Measurements from ENCODE around the gene WDR73. TPM values are rescaled to one million over a fixed set of nuclear protein-coding genes. Genes with fewer than 3 reads are reported as not detected.
A peak's percentile ranks its signal among the peaks of the same experiment; 100 is the strongest.

WDR73 gene
- total RNA-seq, 1 donor from 2014 or later = 46.8 TPM

- Histone ChIP-seq H3K4me2 (peak overlapping the region; percentile 66), H2AFZ (replicated peaks) (peak overlapping the region; percentile 60), H3K36me3 (no peaks in the 10 kb centered on the region), H3K27me3 (peaks cover 52% of the 10 kb centered on the region), H3K79me2 (ENCODE audit: low read depth) (peaks cover 5% of the 10 kb centered on the region), H3F3A (ENCODE audit: low read depth) (peaks cover 3% of the 10 kb centered on the region), H3K27ac (no peak overlapping the region), H3K4me1 (peaks cover 5% of the 10 kb centered on the region), H3K9me3 (ENCODE audit: low read depth) (no peaks in the 10 kb centered on the region), H4K20me1 (ENCODE audit: low read depth) (peaks cover 27% of the 10 kb centered on the region), H3K4me3 (peak overlapping the region; percentile 73), H3K9ac (no peak overlapping the region)
- DNase-seq (ENCODE audit: low spot score) = peak; percentile 68
- Mint-ChIP-seq H3K36me3 (peaks cover 12% of the 10 kb centered on the region), H3K27me3 (ENCODE audit: insufficient read depth, low read depth) (peaks cover 3% of the 10 kb centered on the region), H3K4me1 (peaks cover 14% of the 10 kb centered on the region), H3K27ac (no peak overlapping the region), H3K4me3 (peak overlapping the region; percentile 95), H3K9me3 (no peaks in the 10 kb centered on the region)
- no peak for TF ChIP-seq EZH2 (IDR thresholded peaks at IDR 0.05)
- no peak for TF ChIP-seq EZH2phosphoT487 (IDR thresholded peaks at IDR 0.05)
These were observed 53.8 kb downstream of the WDR73 start for GRCh38 chr15:84600331-84600686.

GRCh38 chr15:84599906-84600305 is 54.2 kb downstream of the WDR73 start:
- Histone ChIP-seq H4K20me1 (ENCODE audit: low read depth) (peaks cover 26% of the 10 kb centered on the region), H3K9me3 (ENCODE audit: low read depth) (no peaks in the 10 kb centered on the region), H3K27ac (no peak overlapping the region), H3F3A (ENCODE audit: low read depth) (peaks cover 3% of the 10 kb centered on the region), H3K36me3 (no peaks in the 10 kb centered on the region), H3K9ac (no peak overlapping the region), H3K4me3 (no peak overlapping the region), H3K4me1 (peaks cover 5% of the 10 kb centered on the region), H2AFZ (replicated peaks) (no peak overlapping the region), H3K79me2 (ENCODE audit: low read depth) (peaks cover 5% of the 10 kb centered on the region), H3K27me3 (peaks cover 51% of the 10 kb centered on the region), H3K4me2 (no peak overlapping the region)
- Mint-ChIP-seq H3K4me1 (peaks cover 14% of the 10 kb centered on the region), H3K4me3 (peak overlapping the region; percentile 95), H3K36me3 (peaks cover 8% of the 10 kb centered on the region), H3K27ac (no peak overlapping the region), H3K9me3 (no peaks in the 10 kb centered on the region), H3K27me3 (ENCODE audit: insufficient read depth, low read depth) (peaks cover 3% of the 10 kb centered on the region)
- DNase-seq (ENCODE audit: low spot score) = no peak
- TF ChIP-seq EZH2 (IDR thresholded peaks at IDR 0.05) = no peak

- peaks cover 22% of the 10 kb centered on the region for H4K20me1 ChIP-seq (ENCODE audit: low read depth)
- H3K4me2 ChIP-seq = no peak overlapping the region
- DNase-seq (ENCODE audit: low spot score) = peak; percentile 60
- peaks cover 8% of the 10 kb centered on the region for H3K36me3 Mint-ChIP-seq
- no peak overlapping the region for H3K4me3 ChIP-seq
- peaks cover 5% of the 10 kb centered on the region for H3K4me1 ChIP-seq
- H3K9ac ChIP-seq = no peak overlapping the region
- TF ChIP-seq EZH2phosphoT487 (IDR thresholded peaks at IDR 0.05) (no peak), CTCF (IDR thresholded peaks at IDR 0.05) (peak; percentile 74), EZH2 (IDR thresholded peaks at IDR 0.05) (no peak)
- no peak overlapping the region for H3K27ac Mint-ChIP-seq
- no peak overlapping the region for H2AFZ ChIP-seq (replicated peaks)
- peak overlapping the region; percentile 95 for H3K4me3 Mint-ChIP-seq
- no peaks in the 10 kb centered on the region for H3K9me3 ChIP-seq (ENCODE audit: low read depth)
- H3K27ac ChIP-seq = no peak overlapping the region
- peaks cover 7% of the 10 kb centered on the region for H3K9me3 Mint-ChIP-seq
- H3K36me3 ChIP-seq = no peaks in the 10 kb centered on the region
- H3K4me1 Mint-ChIP-seq = peaks cover 12% of the 10 kb centered on the region
- H3K27me3 Mint-ChIP-seq (ENCODE audit: insufficient read depth, low read depth) = peaks cover 4% of the 10 kb centered on the region
- peaks cover 5% of the 10 kb centered on the region for H3K79me2 ChIP-seq (ENCODE audit: low read depth)
- H3K27me3 ChIP-seq = peaks cover 44% of the 10 kb centered on the region
- H3F3A ChIP-seq (ENCODE audit: low read depth) = peaks cover 3% of the 10 kb centered on the region
These were observed 55.1 kb downstream of the WDR73 start for GRCh38 chr15:84598993-84599392.

GRCh38 chr15:84598250-84598649 is 55.8 kb downstream of the WDR73 start:
- Histone ChIP-seq H3K4me2 (no peak overlapping the region), H3K4me1 (peaks cover 5% of the 10 kb centered on the region), H4K20me1 (ENCODE audit: low read depth) (peaks cover 17% of the 10 kb centered on the region), H3K27ac (no peak overlapping the region), H3K9me3 (ENCODE audit: low read depth) (no peaks in the 10 kb centered on the region), H3K79me2 (ENCODE audit: low read depth) (peaks cover 5% of the 10 kb centered on the region), H2AFZ (replicated peaks) (no peak overlapping the region), H3F3A (ENCODE audit: low read depth) (peaks cover 3% of the 10 kb centered on the region), H3K4me3 (no peak overlapping the region), H3K9ac (no peak overlapping the region), H3K36me3 (no peaks in the 10 kb centered on the region), H3K27me3 (peaks cover 36% of the 10 kb centered on the region)
- H3K9me3 Mint-ChIP-seq = peaks cover 8% of the 10 kb centered on the region
- H3K4me1 Mint-ChIP-seq = peaks cover 8% of the 10 kb centered on the region
- DNase-seq (ENCODE audit: low spot score) = peak; percentile 36
- no peak overlapping the region for H3K27ac Mint-ChIP-seq
- peaks cover 4% of the 10 kb centered on the region for H3K36me3 Mint-ChIP-seq
- TF ChIP-seq EZH2 (IDR thresholded peaks at IDR 0.05) (no peak), CTCF (IDR thresholded peaks at IDR 0.05) (no peak), EZH2phosphoT487 (IDR thresholded peaks at IDR 0.05) (no peak)
- H3K4me3 Mint-ChIP-seq = no peak overlapping the region
- H3K27me3 Mint-ChIP-seq (ENCODE audit: insufficient read depth, low read depth) = peaks cover 5% of the 10 kb centered on the region
